SK-N-MC (cell line): ENCODE measurements around the gene TGFB2.

ENCODE experiments used
- DNase-seq: peaks from one replicate; pipeline ENCODE4 v3.0.0-alpha.2; 2011; ENCODE audit warnings: low read depth, low spot score
- H3K27ac ChIP-seq: fragments of 200-600 bp; sonication (generic); 2 replicates; pipeline ENCODE4 v1.5.1; 2016; ENCODE audit warnings: mixed run types
- H3K36me3 ChIP-seq: fragments of 200-600 bp; sonication (generic); 2 replicates; pipeline ENCODE4 v1.6.1; 2017; ENCODE audit warnings: antibody characterized with exemption, low read length, mixed read lengths; ENCODE audit not compliant: insufficient read depth
- H3K4me3 ChIP-seq: fragments of 200-600 bp; sonication (generic); 2 replicates; pipeline ENCODE4 v1.5.1; 2016
- H3K9ac ChIP-seq: fragments of 200-600 bp; sonication (generic); 2 replicates; pipeline ENCODE4 v1.8.0; 2017; ENCODE audit warnings: mixed run types, mixed read lengths; ENCODE audit not compliant: insufficient read length
- H3K9me3 ChIP-seq: fragments of 200-600 bp; sonication (generic); 2 replicates; pipeline ENCODE4 v1.6.1; 2017; ENCODE audit warnings: low read depth, mild to moderate bottlenecking, antibody characterized with exemption, low read length, moderate library complexity, mixed read lengths
- EZH2 ChIP-seq: fragments of 200-600 bp; sonication (generic); IDR thresholded peaks from one replicate; pipeline ENCODE4 v1.6.1; 2017; ENCODE audit warnings: antibody characterized with exemption
- FOXP2 ChIP-seq: optimal IDR thresholded peaks from 2 replicates; pipeline ENCODE3; 2011; ENCODE audit warnings: mild to moderate bottlenecking, moderate library complexity; ENCODE audit not compliant: insufficient read depth; ENCODE audit errors: extremely low read length, control extremely low read depth
- POLR2AphosphoS5 ChIP-seq: IDR thresholded peaks from 2 replicates; pipeline ENCODE4 v1.6.1; 2012; ENCODE audit warnings: mild to moderate bottlenecking, low read depth, low read length, borderline replicate concordance

The TGFB2 gene

DNA sequence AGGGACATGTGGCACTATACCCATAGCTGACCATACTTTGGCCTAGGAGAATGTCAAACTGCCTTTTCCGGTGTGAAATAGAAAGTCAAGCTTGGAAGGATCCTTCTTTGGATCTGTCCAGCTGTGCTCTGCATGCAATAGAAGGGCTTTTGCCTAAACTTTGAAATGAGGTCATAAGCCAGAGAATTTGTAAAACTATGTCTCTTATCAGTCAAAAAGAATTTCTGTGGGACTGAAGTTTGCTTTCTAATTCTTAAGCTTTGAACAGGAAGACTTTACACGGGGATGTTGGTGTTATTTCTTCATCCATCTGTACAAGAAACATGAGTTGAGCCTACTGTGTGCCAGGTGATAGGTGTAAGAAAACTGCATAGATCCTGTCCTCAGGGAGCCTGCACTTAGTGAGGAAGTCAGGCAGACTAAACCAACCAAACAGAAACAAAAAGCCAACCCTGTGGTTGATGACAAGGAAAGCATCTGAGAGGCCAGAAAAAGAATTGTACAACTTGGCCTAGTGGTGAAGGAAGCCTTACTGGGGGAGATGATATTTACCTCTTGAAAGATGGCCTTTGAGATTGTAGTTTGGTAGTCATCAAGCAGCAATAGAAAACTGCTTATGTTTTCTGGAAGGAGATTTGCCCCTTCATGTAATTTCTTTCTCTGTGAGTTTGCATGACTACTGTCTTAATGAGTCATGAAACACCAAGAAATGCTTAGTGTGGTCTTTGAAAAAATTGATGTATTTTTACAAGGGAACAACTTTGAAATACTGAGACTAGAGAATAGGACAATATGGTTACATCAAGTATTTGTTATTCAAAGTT is 24.8 kb downstream of the TGFB2 start:
- no peak for DNase-seq
- no peak overlapping the region for H3K4me3 ChIP-seq
- TF ChIP-seq POLR2AphosphoS5 (no peak), EZH2 (no peak), FOXP2 (no peak)
- H3K36me3 ChIP-seq = no peaks in the 10 kb centered on the region
- H3K9me3 ChIP-seq = no peaks in the 10 kb centered on the region
- no peak overlapping the region for H3K27ac ChIP-seq
- no peak overlapping the region for H3K9ac ChIP-seq

DNA sequence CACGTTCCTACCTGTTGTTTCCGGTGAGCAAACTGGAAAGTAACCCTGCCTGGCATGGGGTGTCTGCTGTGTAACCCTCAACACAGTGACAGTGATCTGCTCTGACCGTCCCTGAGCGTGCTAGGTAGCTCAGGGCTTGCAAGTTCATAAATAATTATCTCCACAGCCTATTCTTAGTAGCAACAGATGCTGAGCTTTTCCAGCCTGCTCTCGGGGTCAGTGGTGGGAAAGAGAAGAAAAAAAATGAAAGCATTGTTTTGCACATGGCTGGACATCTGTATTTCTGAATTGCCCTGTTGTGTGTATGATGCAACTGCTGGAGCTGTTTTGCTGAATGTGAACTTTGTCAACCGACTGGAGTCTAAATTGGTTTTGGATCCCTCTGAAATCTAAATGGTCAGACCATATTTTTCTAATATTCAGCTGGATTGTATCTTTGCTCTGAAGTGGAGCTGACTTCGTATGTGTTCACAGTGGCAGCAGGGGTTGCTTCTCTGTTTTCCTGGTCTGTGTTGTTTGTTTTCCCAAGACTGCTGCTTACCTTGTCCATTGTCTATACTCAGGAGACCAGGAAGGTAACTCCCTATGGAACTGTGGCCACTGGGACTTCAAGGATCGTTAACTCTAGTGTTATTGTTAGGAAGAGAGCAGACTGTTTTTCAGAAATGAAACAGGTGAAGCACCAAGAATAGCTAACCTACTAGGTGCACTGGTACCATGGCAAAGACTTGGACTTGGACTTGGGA is 27.0 kb downstream of the TGFB2 start:
- no peak overlapping the region for H3K9ac ChIP-seq
- DNase-seq = no peak
- TF ChIP-seq EZH2 (no peak), FOXP2 (no peak), POLR2AphosphoS5 (no peak)
- no peaks in the 10 kb centered on the region for H3K9me3 ChIP-seq
- no peak overlapping the region for H3K27ac ChIP-seq
- no peak overlapping the region for H3K4me3 ChIP-seq
- H3K36me3 ChIP-seq = no peaks in the 10 kb centered on the region

DNA sequence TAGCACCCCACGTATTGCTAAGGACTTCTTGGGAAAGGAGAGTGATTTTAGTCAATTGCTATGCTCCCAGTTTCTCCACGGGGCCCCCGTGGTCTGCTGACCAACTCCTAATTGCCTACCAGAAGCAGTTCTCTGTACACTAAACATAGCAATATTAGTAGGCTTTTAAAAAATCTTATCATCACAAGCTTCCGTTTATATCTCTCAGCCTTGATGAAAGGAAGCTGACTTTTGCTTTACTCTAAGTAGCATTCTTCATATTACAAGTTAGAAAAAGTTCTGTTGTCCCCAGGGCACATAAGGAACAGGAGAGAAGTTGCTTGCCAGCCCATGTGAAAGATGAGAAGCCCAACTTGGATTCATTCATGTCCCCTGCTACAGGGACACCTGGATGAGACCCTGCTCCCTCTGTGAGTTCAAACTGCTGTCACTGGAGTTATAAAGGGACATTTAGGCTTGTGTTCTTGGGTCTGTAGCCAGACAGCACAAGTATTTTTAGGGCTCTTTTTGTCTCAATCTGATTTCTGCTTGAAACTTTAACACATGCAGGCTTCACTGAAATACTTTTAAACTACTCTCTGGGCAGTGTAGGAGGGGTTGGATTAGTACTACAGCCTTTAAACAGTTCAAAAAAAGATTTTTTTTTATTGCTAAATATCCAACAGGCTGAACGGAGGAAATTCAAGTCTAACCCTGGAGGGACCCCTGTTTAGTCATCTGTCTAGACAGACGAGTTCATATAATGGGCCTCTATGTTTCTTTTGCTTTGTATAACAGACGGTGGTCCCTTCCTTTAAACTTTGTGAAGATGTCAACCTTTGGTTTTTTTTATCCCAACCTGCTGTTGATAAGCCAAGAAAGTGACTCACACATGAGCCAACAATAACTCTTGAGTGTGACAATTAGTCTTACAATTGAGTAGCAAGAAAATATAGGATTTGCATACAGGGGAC is 29.5 kb downstream of the TGFB2 start:
- no peak for DNase-seq
- Histone ChIP-seq H3K9me3 (no peaks in the 10 kb centered on the region), H3K4me3 (peak overlapping the region; percentile 65), H3K27ac (peak overlapping the region; percentile 92), H3K36me3 (no peaks in the 10 kb centered on the region), H3K9ac (peak overlapping the region; percentile 41)
- TF ChIP-seq FOXP2 (no peak), POLR2AphosphoS5 (no peak), EZH2 (no peak)

DNA sequence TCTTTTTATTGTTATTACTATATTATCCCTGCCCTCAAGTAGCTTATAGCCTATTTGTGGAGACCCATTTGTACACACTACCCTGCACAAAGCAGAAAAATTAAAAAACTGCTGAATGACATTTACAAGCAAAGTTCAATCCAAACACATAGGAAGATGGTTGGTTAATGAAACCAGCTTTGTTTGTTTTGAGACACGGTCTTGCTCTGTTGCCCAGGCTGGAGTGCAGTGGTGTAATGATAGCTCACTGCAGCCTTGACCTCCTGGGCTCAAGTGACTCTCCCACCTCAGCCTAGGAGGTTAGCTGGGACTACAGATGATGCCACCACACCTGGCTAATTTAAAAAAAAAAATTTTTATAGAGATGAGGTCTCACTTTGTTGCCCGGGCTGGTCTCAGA is 31.6 kb downstream of the TGFB2 start:
- H3K9ac ChIP-seq = peak overlapping the region; percentile 46
- H3K9me3 ChIP-seq = no peaks in the 10 kb centered on the region
- H3K27ac ChIP-seq = peak overlapping the region; percentile 90
- no peaks in the 10 kb centered on the region for H3K36me3 ChIP-seq
- H3K4me3 ChIP-seq = peak overlapping the region; percentile 63
- no peak for TF ChIP-seq FOXP2
- no peak for TF ChIP-seq POLR2AphosphoS5
- TF ChIP-seq EZH2 = no peak
- no peak for DNase-seq

DNA sequence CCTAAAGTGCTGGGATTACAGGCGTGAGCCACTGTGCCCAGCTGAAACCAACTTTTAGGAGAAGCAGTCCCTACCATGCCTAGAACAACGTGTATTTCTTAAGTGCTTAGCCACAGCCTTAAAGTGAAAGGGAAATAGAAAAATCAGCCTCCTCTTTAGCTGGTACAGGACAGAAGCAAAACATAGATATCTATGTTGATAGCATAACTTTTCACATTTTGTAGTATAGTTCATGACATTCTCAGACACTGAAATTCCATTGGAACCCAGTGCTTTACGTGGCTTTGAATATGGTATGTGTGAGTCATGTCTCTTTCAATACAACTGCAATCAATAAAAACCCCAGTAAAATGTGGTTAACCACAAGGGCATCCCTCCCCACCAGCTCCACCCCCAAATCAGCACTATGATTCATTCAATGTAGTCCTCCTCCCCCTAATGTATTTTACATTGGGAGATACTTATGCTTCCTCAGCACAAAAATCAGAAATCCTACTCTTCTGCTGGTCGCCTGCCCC is 32.1 kb downstream of the TGFB2 start:
- TF ChIP-seq EZH2 = no peak
- TF ChIP-seq FOXP2 = no peak
- no peak; the same call in 1 of the 2 replicates for TF ChIP-seq POLR2AphosphoS5
- H3K9me3 ChIP-seq = no peaks in the 10 kb centered on the region
- peak overlapping the region; percentile 90 for H3K27ac ChIP-seq
- DNase-seq = peak; percentile 82
- H3K9ac ChIP-seq = peak overlapping the region; percentile 46
- H3K4me3 ChIP-seq = peak overlapping the region; percentile 63
- H3K36me3 ChIP-seq = no peaks in the 10 kb centered on the region

DNA sequence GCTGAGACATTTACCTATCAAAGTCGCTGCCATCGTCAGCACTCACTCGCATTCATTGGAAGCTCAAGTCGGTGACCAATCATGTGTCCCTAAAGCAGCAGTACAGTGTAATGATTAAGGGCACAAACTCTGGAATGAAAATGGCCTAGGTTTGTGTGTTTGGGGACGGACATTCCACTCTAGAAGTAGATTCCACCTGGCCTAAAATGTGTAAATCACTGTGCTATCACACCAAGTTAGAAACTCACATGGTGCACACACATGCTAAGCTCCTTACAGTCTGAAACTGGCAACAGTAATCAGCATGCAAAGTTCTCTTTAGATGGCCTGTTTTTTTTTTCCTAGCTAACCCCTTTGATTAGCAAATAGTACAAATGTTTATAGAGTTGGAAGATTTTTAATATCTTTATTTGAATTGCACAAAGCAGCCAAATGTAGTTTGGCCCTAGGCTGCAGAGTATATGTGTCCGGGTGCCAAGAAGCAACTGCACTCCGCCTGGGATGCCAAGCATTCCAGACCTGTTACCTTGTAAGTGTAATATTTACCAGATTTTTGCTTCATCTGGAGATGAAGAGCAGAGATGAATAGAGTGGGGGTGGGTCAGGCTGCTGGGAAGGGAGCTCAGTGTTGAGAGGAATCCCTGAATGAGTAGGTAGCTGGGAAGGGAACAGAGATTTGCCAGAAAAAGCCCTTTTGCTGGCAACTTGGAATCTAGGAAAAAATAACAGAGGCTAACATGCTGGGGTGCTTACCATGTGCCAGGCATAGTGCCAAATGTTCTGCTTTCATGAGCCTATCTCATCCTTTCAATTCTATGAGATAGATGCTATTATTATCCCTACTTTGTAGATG is 35.2 kb downstream of the TGFB2 start:
- Histone ChIP-seq H3K4me3 (peak overlapping the region; percentile 14; the same call in 1 of the 2 replicates), H3K27ac (peak overlapping the region; percentile 86), H3K9me3 (no peaks in the 10 kb centered on the region), H3K36me3 (no peaks in the 10 kb centered on the region), H3K9ac (no peak overlapping the region)
- no peak for DNase-seq
- TF ChIP-seq FOXP2 = no peak
- TF ChIP-seq EZH2 = no peak
- no peak for TF ChIP-seq POLR2AphosphoS5

DNA sequence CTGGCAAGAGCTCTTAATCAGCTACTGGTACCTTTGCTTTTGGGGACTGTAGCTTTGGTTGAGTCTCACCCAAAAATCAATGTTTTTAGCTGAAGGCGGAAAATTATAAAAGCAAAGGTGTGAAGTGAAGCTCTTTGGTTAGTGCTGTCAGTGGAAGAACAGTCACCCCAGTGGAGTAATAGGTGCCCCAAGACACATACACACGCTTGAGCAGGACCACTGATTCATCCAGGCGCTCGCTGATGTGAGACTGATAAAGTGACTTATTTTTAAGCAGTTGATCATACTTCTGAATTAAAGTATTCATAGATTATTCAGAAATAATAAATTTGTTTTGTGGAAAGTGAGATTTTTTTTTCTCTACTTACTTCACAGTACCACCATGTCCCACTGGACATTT is 37.1 kb downstream of the TGFB2 start:
- no peak for TF ChIP-seq FOXP2
- TF ChIP-seq POLR2AphosphoS5 = no peak
- no peak for TF ChIP-seq EZH2
- H3K9me3 ChIP-seq = no peaks in the 10 kb centered on the region
- H3K36me3 ChIP-seq = no peaks in the 10 kb centered on the region
- H3K9ac ChIP-seq = no peak overlapping the region
- H3K27ac ChIP-seq = no peak overlapping the region
- no peak overlapping the region for H3K4me3 ChIP-seq
- DNase-seq = no peak
